Fibroblast of the conjunctiva (primary cell): ENCODE data around the gene SLC49A3.
"Not testable (repeated sequence)": the region's sequence is repeated elsewhere in the genome, so short reads cannot be mapped to it uniquely, and the experiment has no call there.

Experiments used
- DNase-seq: peaks from one replicate; pipeline ENCODE4 v3.0.0-alpha.2; 2010; ENCODE audit warnings: low read depth

Gene SLC49A3

GRCh38 chr4:721261-722168, 32.6 kb upstream of the SLC49A3 start:
- DNase-seq = no peak

GRCh38 chr4:720111-720860, 31.3 kb upstream of the SLC49A3 start:
- DNase-seq = no peak

DNA sequence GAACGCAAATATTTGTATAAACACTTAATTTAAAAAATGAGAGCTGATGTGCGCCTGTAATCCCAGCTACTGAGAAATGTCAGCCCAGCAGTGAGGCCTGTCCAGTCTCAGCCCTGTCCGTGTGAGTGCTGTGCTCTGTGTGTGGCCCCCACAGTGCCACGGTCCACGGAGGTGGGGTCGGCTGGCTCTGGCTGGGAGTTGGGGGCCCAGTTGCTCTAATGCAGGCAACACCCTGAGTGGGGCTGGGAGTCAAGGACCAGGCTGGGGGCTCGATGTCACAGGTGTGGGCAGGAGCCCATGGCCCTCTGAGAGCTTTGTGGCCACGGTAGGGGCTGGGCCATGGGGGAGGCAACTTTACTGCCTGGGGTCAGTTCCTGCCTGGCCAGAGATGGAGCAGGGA, 29.5 kb upstream of the SLC49A3 start:
- no peak for DNase-seq

- DNase-seq = no peak
These were observed 28.8 kb upstream of the SLC49A3 start for GRCh38 chr4:717601-718320.

GRCh38 chr4:714087-714486, 25.1 kb upstream of the SLC49A3 start:
- DNase-seq = no peak

- DNase-seq = no peak
These were observed 24.1 kb upstream of the SLC49A3 start for GRCh38 chr4:712916-713632.

- no peak for DNase-seq
These were observed 23.1 kb upstream of the SLC49A3 start for GRCh38 chr4:712093-712492.

DNA sequence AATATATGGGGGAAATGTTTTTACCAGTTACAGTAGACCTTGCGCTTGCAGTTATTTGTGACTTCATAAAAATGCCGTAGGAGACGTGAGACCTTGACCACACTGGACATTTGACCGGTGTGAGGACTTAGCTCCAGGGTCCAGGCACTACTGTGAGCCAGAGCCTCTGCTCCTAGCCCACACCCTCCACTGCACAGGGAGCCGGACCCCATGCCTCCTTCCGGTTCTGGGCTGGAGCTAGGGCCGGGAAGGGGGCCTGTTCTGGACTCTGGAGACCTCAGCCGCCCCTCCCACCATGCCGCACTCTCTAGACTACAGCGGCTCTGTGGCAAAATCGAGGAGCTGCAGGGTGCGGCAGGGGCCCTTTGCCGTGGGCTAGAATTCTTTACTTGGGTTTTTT, 22.0 kb upstream of the SLC49A3 start:
- DNase-seq = no peak

- DNase-seq = no peak
These were observed 21.2 kb upstream of the SLC49A3 start for GRCh38 chr4:710116-710515.

GRCh38 chr4:709348-709747, 20.4 kb upstream of the SLC49A3 start:
- DNase-seq = no peak

GRCh38 chr4:708631-708933, 19.6 kb upstream of the SLC49A3 start:
- no peak for DNase-seq

DNA sequence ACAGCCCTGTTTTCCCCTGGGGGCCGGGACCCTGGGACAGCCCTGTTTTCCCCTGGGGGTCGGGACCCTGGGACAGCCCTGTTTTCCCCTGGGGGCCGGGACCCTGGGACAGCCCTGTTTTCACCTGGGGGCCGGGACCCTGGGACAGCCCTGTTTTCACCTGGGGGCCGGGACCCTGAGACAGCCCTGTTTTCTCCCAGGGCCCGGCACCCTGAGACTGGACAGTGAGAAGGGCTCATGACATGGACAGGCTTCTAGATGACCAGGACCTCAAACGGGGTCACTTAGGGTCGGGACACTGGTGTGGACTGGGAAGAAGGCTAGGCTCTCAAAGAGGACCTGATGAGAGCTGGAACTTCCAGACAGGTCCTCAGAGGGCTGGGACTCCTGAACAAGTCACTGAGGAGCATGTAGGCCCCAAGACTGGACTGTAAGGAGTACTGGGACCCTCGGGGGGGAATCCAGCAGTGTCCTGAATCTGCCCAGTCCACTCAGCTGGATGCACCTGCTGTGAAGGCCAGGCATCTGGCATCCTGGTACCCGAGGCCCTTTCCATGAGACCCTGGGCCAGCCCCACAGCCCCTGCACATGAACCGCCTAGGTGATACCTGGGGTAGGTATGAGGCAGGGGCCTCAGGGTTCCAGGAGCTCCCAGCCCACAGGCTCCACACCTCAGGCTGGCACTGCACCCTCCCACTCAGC, 19.1 kb upstream of the SLC49A3 start:
- DNase-seq = no peak

GRCh38 chr4:706834-707598, 18.1 kb upstream of the SLC49A3 start:
- DNase-seq = no peak

DNA sequence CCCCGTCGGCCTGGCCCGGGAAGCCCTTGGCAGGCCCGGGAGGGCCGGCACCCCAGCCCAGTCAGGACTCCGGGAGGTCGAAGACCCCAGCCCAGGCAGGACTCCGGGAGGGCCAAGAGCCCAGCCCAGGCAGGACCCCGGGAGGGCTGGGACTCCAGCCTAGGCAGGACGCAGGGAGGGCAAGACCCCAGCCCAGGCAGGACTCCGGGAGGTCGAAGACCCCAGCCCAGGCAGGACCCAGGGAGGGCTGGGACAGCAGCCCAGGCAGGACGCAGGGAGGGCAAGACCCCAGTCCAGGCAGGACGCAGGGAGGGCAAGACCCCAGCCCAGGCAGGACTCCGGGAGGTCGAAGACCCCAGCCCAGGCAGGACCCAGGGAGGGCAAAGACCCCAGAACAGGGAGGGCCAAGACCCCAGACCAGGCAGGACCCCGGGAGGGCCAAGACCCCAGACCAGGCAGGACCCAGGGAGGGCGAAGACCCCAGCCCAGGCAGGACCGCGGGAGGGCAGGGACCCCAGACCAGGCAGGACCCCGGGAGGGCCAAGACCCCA, 17.2 kb upstream of the SLC49A3 start:
- not testable (repeated sequence) for DNase-seq

GRCh38 chr4:705278-706082, 16.5 kb upstream of the SLC49A3 start, which contains the start of gene PCGF3:
Gene PCGF3, plus strand, starts transcription at chr4:705832. Its CDS starts 27,849 bp downstream, at chr4:733681.
- peak; percentile 93 for DNase-seq

GRCh38 chr4:704971-705277, 16.0 kb upstream of the SLC49A3 start:
- DNase-seq = no peak

- DNase-seq = no peak
These were observed 15.4 kb upstream of the SLC49A3 start for GRCh38 chr4:704198-704891.

- no peak for DNase-seq
These were observed 14.6 kb upstream of the SLC49A3 start for GRCh38 chr4:703336-704197.
